ENCODE data around the gene ROR2.

- TF ChIP-seq CTCF (IDR thresholded peaks at IDR 0.05) (no peak), POLR2AphosphoS5 (IDR thresholded peaks at IDR 0.05) (no peak), POLR2A (IDR thresholded peaks at IDR 0.05) (no peak), EP300 (IDR thresholded peaks at IDR 0.05; ENCODE audit: low read depth) (no peak)
These were observed 55.5 kb downstream of the ROR2 start for GRCh38 chr9:91894536-91894935.
